HEK293 (cell line): ENCODE data around the gene ATP5F1D.

ENCODE experiments used
- CTCF ChIA-PET: fragments of 350-600 bp; formaldehyde crosslinking; extraction: SDS; loops from one replicate; lab custom pipeline; 2021; ENCODE audit warnings: antibody characterized with exemption; lab: Yijun Ruan, JAX
- POLR2A ChIA-PET: fragments of 300-600 bp; formaldehyde crosslinking; extraction: SDS; loops from one replicate; lab custom pipeline; 2020; ENCODE audit warnings: antibody characterized with exemption, inconsistent platforms; lab: Yijun Ruan, JAX
- H3K27ac ChIP-seq: fragments of 200-500 bp; sonication (Bioruptor generic); 2 replicates; pipeline ENCODE4 v1.5.1; 2014; ENCODE audit warnings: low read depth, low read length, control low read depth, inconsistent platforms; ENCODE audit errors: extremely low read depth
- H3K36me3 ChIP-seq, 2 experiments: fragments of 200-500 bp in 1 of 2; sonication (Bioruptor generic) in 1 of 2; 1 replicate in 1 of 2; 2 replicates in 1 of 2; pipeline ENCODE4 v1.5.1; 2014 to 2017; ENCODE audit warnings: inconsistent platforms in 2 of 2, low read length in 2 of 2; ENCODE audit not compliant: control insufficient read depth in 2 of 2, insufficient read depth in 1 of 2
- H3K4me1 ChIP-seq: fragments of 200-500 bp; sonication (Bioruptor generic); 2 replicates; pipeline ENCODE4 v1.5.1; 2014; ENCODE audit warnings: mild to moderate bottlenecking, low read length, inconsistent platforms; ENCODE audit not compliant: control insufficient read depth, insufficient read depth
- H3K4me3 ChIP-seq: 2 replicates; pipeline ENCODE4 v1.5.1; 2011; ENCODE audit warnings: low read depth, mild to moderate bottlenecking, control low read depth, low read length, moderate library complexity
- H3K9me3 ChIP-seq: fragments of 200-500 bp; sonication (Bioruptor generic); 2 replicates; pipeline ENCODE4 v1.5.1; 2014; ENCODE audit warnings: low read depth, low read length, inconsistent platforms; ENCODE audit not compliant: control insufficient read depth, insufficient read depth
- GLI4 ChIP-seq: fragments of 450-650 bp; formaldehyde crosslinking; IDR thresholded peaks from 2 replicates; pipeline ENCODE4 v1.5.1; 2016; ENCODE audit warnings: missing biosample characterization, missing genetic modification characterization
- GLIS2 ChIP-seq: fragments of 450-650 bp; formaldehyde crosslinking; IDR thresholded peaks from 2 replicates; pipeline ENCODE4 v1.5.1; 2016; ENCODE audit warnings: missing biosample characterization, missing genetic modification characterization
- HOXD13 ChIP-seq: sonication (generic); formaldehyde crosslinking; IDR thresholded peaks from 2 replicates; pipeline ENCODE4 v1.8.0; 2022; ENCODE audit warnings: missing genetic modification reagents, borderline replicate concordance
- KLF1 ChIP-seq: fragments of 450-650 bp; formaldehyde crosslinking; IDR thresholded peaks from 2 replicates; pipeline ENCODE4 v1.5.1; 2016; ENCODE audit warnings: missing biosample characterization, missing genetic modification characterization
- MEIS1 ChIP-seq: sonication (generic); formaldehyde crosslinking; IDR thresholded peaks from 2 replicates; pipeline ENCODE4 v1.8.1; 2022; ENCODE audit warnings: missing genetic modification reagents, mild to moderate bottlenecking, borderline replicate concordance
- PRDM10 ChIP-seq: fragments of 450-650 bp; formaldehyde crosslinking; IDR thresholded peaks from 2 replicates; pipeline ENCODE4 v1.5.1; 2016; ENCODE audit warnings: missing biosample characterization, missing genetic modification characterization
- ZBTB8A ChIP-seq: fragments of 450-650 bp; formaldehyde crosslinking; IDR thresholded peaks from 2 replicates; pipeline ENCODE4 v1.5.1; 2016; ENCODE audit warnings: missing biosample characterization, missing genetic modification characterization
- ZFP3 ChIP-seq: fragments of 450-650 bp; formaldehyde crosslinking; IDR thresholded peaks from 2 replicates; pipeline ENCODE4 v1.5.1; 2016; ENCODE audit warnings: low read depth, missing biosample characterization, missing genetic modification characterization
- ZNF114 ChIP-seq: fragments of 450-650 bp; formaldehyde crosslinking; IDR thresholded peaks from 2 replicates; pipeline ENCODE4 v1.5.0; 2017; ENCODE audit warnings: missing biosample characterization, missing genetic modification characterization
- ZNF341 ChIP-seq: fragments of 450-650 bp; formaldehyde crosslinking; IDR thresholded peaks from 2 replicates; pipeline ENCODE4; 2016; ENCODE audit warnings: low read depth, missing biosample characterization, missing genetic modification characterization
- ZNF354C ChIP-seq: fragments of 450-650 bp; formaldehyde crosslinking; IDR thresholded peaks from 2 replicates; pipeline ENCODE4 v1.5.1; 2016; ENCODE audit warnings: missing biosample characterization, missing genetic modification characterization, low read depth, borderline replicate concordance
- ZNF391 ChIP-seq: fragments of 450-650 bp; formaldehyde crosslinking; IDR thresholded peaks from 2 replicates; pipeline ENCODE4 v1.5.1; 2016; ENCODE audit warnings: low read depth, missing biosample characterization, missing genetic modification characterization, borderline replicate concordance
- ZNF416 ChIP-seq: fragments of 450-650 bp; formaldehyde crosslinking; IDR thresholded peaks from 2 replicates; pipeline ENCODE4 v1.5.1; 2016; ENCODE audit warnings: missing biosample characterization, missing genetic modification characterization
- ZNF529 ChIP-seq: fragments of 450-650 bp; formaldehyde crosslinking; IDR thresholded peaks from 2 replicates; pipeline ENCODE4 v1.5.1; 2017; ENCODE audit warnings: missing genetic modification characterization, missing biosample characterization; ENCODE audit not compliant: insufficient replicate concordance
- ZNF544 ChIP-seq: fragments of 450-650 bp; formaldehyde crosslinking; IDR thresholded peaks from 2 replicates; pipeline ENCODE4 v1.5.0; 2017; ENCODE audit warnings: missing biosample characterization, missing genetic modification characterization
- ZNF555 ChIP-seq: fragments of 450-650 bp; formaldehyde crosslinking; conservative IDR thresholded peaks from 2 replicates; pipeline ENCODE4 v1.5.1; 2017; ENCODE audit warnings: missing biosample characterization, mild to moderate bottlenecking, missing genetic modification characterization, inconsistent platforms
- ZNF560 ChIP-seq: fragments of 450-650 bp; formaldehyde crosslinking; IDR thresholded peaks from 2 replicates; pipeline ENCODE4 v1.5.1; 2017; ENCODE audit warnings: missing biosample characterization, missing genetic modification characterization, borderline replicate concordance
- ZNF596 ChIP-seq: fragments of 450-650 bp; IDR thresholded peaks from 2 replicates; pipeline ENCODE4 v1.5.0; 2018; ENCODE audit warnings: missing biosample characterization, mild to moderate bottlenecking, missing genetic modification characterization, moderate library complexity
- ZNF777 ChIP-seq: fragments of 450-650 bp; formaldehyde crosslinking; IDR thresholded peaks from 2 replicates; pipeline ENCODE4 v1.5.1; 2017; ENCODE audit warnings: missing biosample characterization, missing genetic modification characterization, borderline replicate concordance
- ZNF837 ChIP-seq: fragments of 450-650 bp; formaldehyde crosslinking; IDR thresholded peaks from 2 replicates; pipeline ENCODE4 v1.5.1; 2016; ENCODE audit warnings: missing biosample characterization, missing genetic modification characterization
- TF ChIP-seq, protein P1 (sequence below): fragments of 450-650 bp; formaldehyde crosslinking; IDR thresholded peaks from 2 replicates; pipeline ENCODE4; 2016; ENCODE audit warnings: missing biosample characterization, missing genetic modification characterization
- TF ChIP-seq, protein P2 (sequence below): fragments of 450-650 bp; formaldehyde crosslinking; IDR thresholded peaks from 2 replicates; pipeline ENCODE4 v1.5.1; 2016; ENCODE audit warnings: missing biosample characterization, missing genetic modification characterization, borderline replicate concordance

Gene ATP5F1D

GRCh38 chr19:1238369-1239303 lies 2.9 kb upstream of the ATP5F1D start (continued):
- peak; percentile 66 for TF ChIP-seq ZBTB8A
- no peak for TF ChIP-seq ZNF555
- no peak for TF ChIP-seq ZNF114
- no peak for TF ChIP-seq GLI4 (tag by site-specific recombination)

GRCh38 chr19:1239420-1239795 lies 2.1 kb upstream of the ATP5F1D start:
- TF ChIP-seq PRDM10 (tag by site-specific recombination): no peak
- no peak for TF ChIP-seq ZNF341 (tag by site-specific recombination)
- TF ChIP-seq ZNF837 (tag by site-specific recombination): no peak
- TF ChIP-seq HOXD13 (CRISPR knock-in tag): no peak
- H3K36me3 ChIP-seq: peaks cover 0 to 20% of the 10 kb centered on the region in 2 experiments; a peak in 1 of 3 replicates
- H3K4me1 ChIP-seq: peaks cover 3% of the 10 kb centered on the region
- H3K9me3 ChIP-seq: no peaks in the 10 kb centered on the region
- CTCF ChIA-PET: interaction anchor here (0.7 to 1.6 kb wide), 5 partner anchors 17 to 320 kb away, joined by 3 to 7 read pairs (median 4); no protein-coding TSS in a partner anchor
- H3K4me3 ChIP-seq: no peak overlapping the region
- POLR2A ChIA-PET: interaction anchor here (1.4 kb wide), 1 partner anchor 30 kb away, joined by 18 read pairs; the partner anchor contains the start of gene CIRBP
- H3K27ac ChIP-seq: no peak overlapping the region; the same call in 1 of the 2 replicates

DNA sequence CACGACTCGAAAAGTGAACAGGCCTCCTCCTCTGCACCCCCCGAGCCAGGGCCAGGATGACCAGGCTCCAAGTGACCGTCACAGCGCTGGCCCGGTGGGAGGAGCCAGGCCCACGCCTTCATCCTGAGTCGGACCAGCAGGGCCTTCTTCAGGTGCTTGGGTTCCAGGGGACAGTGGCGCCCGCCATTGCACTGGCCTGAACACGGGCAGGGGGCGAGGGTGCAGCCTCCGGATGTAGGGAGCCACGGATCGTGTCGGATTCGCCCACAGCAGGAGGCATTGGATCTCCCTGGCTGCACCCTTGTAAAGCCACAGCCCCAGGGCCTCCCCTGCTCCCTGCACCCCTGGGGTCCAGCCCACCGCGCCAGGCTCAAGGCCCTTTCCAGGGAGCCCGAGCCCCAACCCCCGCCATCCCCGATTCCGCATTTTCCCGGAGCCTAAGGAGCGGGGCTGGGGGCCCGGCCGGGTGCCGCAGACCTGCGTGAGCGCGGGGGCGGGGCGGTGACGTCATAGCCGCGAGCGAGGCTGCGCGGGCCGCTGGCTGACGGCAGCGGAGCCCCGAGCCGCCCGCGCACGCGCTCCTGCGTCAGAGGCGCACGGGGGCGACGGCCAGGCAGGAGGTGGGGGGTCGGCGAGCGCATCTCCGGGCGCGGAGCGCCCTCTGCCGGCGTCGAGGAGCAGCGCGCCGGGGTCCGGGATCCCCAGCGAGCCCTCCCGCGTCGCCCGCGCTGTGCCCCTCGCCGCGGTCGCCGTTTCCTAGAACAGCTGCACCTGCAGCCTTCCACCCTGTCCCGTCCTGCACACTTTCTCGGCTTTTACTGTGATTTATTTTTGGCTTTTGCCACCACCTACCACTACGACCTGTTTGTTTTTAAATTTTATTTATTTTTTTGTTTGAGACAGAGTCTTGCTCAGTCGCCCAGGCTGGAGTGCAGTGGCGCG lies 1.5 kb upstream of the ATP5F1D start:
- Histone ChIP-seq H3K9me3 (no peaks in the 10 kb centered on the region), H3K4me3 (peak overlapping the region; percentile 31), H3K36me3 (peaks cover 0 to 20% of the 10 kb centered on the region in 2 experiments; a peak in 1 of 3 replicates), H3K4me1 (peaks cover 8% of the 10 kb centered on the region), H3K27ac (no peak overlapping the region; the same call in 1 of the 2 replicates)
- ChIA-PET CTCF (interaction anchor here (0.6 to 3.8 kb wide), 12 partner anchors 26 to 319 kb away, joined by 3 to 19 read pairs (median 4); partner anchors contain the start of gene WDR18), POLR2A (interaction anchor here (1.4 to 7.7 kb wide), 3 partner anchors 23 to 29 kb away, joined by 3 to 231 read pairs (median 9); partner anchors contain the start of gene CIRBP)
- TF ChIP-seq ZNF529: no peak
- 0 out of 2 replicates have a peak, but pooled peaks have one; percentile 26 for TF ChIP-seq KLF1
- TF ChIP-seq GLIS2: peak; percentile 88
- TF ChIP-seq, protein P1, sequence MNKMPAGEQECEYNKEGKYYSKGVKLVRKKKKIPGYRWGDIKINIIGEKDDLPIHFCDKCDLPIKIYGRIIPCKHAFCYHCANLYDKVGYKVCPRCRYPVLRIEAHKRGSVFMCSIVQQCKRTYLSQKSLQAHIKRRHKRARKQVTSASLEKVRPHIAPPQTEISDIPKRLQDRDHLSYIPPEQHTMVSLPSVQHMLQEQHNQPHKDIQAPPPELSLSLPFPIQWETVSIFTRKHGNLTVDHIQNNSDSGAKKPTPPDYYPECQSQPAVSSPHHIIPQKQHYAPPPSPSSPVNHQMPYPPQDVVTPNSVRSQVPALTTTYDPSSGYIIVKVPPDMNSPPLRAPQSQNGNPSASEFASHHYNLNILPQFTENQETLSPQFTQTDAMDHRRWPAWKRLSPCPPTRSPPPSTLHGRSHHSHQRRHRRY (tag by site-specific recombination): no peak
- no peak for TF ChIP-seq ZNF560 (tag by site-specific recombination)
- no peak for TF ChIP-seq ZFP3 (tag by site-specific recombination)
- 0 out of 2 replicates have a peak, but pooled peaks have one; percentile 16 for TF ChIP-seq ZNF391 (tag by site-specific recombination)
- TF ChIP-seq ZNF416 (tag by site-specific recombination): no peak
- no peak for TF ChIP-seq MEIS1 (CRISPR knock-in tag)
- TF ChIP-seq ZNF596 (tag by site-specific recombination): peak; percentile 62; the same call in 1 of the 2 replicates
- no peak for TF ChIP-seq ZNF354C (tag by site-specific recombination)
- no peak for TF ChIP-seq ZNF544 (tag by site-specific recombination)
- TF ChIP-seq, protein P2, sequence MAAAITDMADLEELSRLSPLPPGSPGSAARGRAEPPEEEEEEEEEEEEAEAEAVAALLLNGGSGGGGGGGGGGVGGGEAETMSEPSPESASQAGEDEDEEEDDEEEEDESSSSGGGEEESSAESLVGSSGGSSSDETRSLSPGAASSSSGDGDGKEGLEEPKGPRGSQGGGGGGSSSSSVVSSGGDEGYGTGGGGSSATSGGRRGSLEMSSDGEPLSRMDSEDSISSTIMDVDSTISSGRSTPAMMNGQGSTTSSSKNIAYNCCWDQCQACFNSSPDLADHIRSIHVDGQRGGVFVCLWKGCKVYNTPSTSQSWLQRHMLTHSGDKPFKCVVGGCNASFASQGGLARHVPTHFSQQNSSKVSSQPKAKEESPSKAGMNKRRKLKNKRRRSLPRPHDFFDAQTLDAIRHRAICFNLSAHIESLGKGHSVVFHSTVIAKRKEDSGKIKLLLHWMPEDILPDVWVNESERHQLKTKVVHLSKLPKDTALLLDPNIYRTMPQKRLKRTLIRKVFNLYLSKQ (tag by site-specific recombination): no peak
- no peak for TF ChIP-seq HOXD13 (CRISPR knock-in tag)
- TF ChIP-seq ZNF777 (tag by site-specific recombination): no peak
